Large intestine (tissue), 3 donors: ENCODE results near the gene SIN3A. TPM values are rescaled to one million over a fixed set of nuclear protein-coding genes. Genes with fewer than 3 reads are reported as not detected.

Experiments
- DNase-seq, 2 donors: peaks; one replicate each; pipeline versions ENCODE4 v3.0.0 to v3.0.0-alpha.2; 2013
- H3K27ac ChIP-seq: one replicate; pipeline ENCODE4 v1.5.1; 2013; ENCODE audit warnings: low read length
- H3K27me3 ChIP-seq: 2 replicates; pipeline ENCODE4 v1.6.1; 2013; ENCODE audit warnings: low read length; ENCODE audit not compliant: control insufficient read depth, insufficient read depth
- H3K36me3 ChIP-seq: 2 replicates; pipeline ENCODE4 v1.6.1; 2013; ENCODE audit warnings: low read length; ENCODE audit not compliant: control insufficient read depth, insufficient read depth
- H3K4me1 ChIP-seq: one replicate; pipeline ENCODE4 v1.6.1; 2013; ENCODE audit warnings: low read length; ENCODE audit not compliant: control insufficient read depth, insufficient read depth
- H3K4me3 ChIP-seq: one replicate; pipeline ENCODE4 v1.5.1; 2013; ENCODE audit warnings: low read length
- H3K9me3 ChIP-seq: one replicate; pipeline ENCODE4 v1.6.1; 2013; ENCODE audit warnings: mild to moderate bottlenecking, low read depth, low read length, moderate library complexity; ENCODE audit not compliant: control insufficient read depth
- WGBS: methylation state at CpG from one replicate; pipeline ENCODE4 v1.1.5; 2013; ENCODE audit warnings: low lambda C conversion rate; ENCODE audit not compliant: insufficient coverage; 5-methylcytosine and 5-hydroxymethylcytosine counted together
- polyA plus RNA-seq: library from polyadenylated mRNA; unstranded; fragments of 120-200 nt; gene quantifications from one replicate; pipeline ENCODE4 v1.2.1, GENCODE V29; 2013

The SIN3A gene
- polyA plus RNA-seq, 1 donor: 33.8 TPM

DNA sequence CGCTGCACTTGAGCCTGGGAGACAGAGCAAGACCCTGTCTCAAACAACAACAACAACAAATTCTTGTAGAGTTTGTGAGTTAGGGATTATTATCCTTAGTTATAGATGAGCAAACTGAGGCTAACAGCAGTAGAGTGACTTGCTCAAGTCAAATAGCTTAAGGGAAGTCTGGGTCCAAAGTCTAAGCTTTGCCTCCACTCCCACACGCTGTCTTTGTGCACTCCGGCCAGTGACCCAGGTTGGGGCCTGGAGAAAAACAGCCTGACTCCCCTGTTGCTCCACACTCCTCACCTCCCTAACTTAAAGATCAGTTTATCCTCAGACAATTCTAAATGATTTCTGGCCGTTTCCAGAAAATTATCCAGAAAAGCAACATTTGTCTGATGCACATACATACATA is 9.2 kb upstream of the SIN3A start:
- Histone ChIP-seq H3K27ac (peak overlapping the region; percentile 75), H3K9me3 (no peaks in the 10 kb centered on the region), H3K27me3 (no peaks in the 10 kb centered on the region), H3K36me3 (peaks cover 4% of the 10 kb centered on the region), H3K4me1 (peaks cover 23% of the 10 kb centered on the region), H3K4me3 (no peak overlapping the region)
- peak; percentile 52 to 73 for DNase-seq
- WGBS: no CpG with 5 or more reads among the region's 4 CpGs

DNA sequence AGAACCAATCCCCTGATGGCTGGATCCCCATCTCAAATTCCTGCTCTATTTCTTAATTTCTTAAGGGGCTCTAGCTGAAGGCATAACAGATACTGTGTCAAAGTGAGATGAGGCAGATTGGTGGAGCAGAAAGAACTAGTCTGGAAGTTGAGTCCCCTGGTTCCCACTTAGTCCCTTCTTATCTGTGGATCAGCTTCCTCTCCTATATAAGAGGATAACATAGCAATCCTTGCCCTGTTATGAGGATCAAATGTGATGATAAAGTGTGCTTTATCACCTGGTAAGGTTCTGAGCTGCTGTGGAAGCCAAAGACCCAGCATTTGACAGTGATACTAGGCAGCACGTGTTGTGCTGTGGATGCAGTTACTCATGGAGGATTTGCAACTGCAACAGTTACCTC is 8.1 kb upstream of the SIN3A start:
- no CpG with 5 or more reads among the region's 1 CpG for WGBS
- H3K27me3 ChIP-seq: no peaks in the 10 kb centered on the region
- H3K4me1 ChIP-seq: peaks cover 23% of the 10 kb centered on the region
- no peak for DNase-seq
- H3K9me3 ChIP-seq: no peaks in the 10 kb centered on the region
- H3K4me3 ChIP-seq: no peak overlapping the region
- H3K27ac ChIP-seq: peak overlapping the region; percentile 75
- peaks cover 1% of the 10 kb centered on the region for H3K36me3 ChIP-seq

DNA sequence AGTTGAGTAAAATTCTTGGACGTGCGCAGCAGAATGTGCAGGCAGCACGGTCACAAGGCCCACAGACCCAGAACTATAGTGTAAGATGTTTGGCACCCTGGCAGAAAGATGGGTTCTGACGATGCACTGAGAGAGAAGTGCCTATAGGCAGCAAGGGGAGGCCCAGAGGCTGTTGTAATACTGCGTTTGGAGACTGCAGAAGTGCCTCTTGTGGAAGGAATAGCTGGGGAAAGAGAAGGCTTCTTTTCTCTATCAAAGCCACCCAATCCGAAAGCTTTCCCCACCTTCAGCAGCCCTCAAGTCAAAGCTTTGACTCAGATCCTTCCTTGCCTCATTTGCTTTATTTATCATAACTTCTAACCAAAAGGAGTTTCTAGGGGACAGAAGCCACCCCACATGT is 5.2 kb upstream of the SIN3A start:
- WGBS: no CpG with 5 or more reads among the region's 6 CpGs
- Histone ChIP-seq H3K4me3 (no peak overlapping the region), H3K36me3 (no peaks in the 10 kb centered on the region), H3K27ac (no peak overlapping the region), H3K9me3 (no peaks in the 10 kb centered on the region), H3K4me1 (peaks cover 30% of the 10 kb centered on the region), H3K27me3 (no peaks in the 10 kb centered on the region)
- DNase-seq: no peak

DNA sequence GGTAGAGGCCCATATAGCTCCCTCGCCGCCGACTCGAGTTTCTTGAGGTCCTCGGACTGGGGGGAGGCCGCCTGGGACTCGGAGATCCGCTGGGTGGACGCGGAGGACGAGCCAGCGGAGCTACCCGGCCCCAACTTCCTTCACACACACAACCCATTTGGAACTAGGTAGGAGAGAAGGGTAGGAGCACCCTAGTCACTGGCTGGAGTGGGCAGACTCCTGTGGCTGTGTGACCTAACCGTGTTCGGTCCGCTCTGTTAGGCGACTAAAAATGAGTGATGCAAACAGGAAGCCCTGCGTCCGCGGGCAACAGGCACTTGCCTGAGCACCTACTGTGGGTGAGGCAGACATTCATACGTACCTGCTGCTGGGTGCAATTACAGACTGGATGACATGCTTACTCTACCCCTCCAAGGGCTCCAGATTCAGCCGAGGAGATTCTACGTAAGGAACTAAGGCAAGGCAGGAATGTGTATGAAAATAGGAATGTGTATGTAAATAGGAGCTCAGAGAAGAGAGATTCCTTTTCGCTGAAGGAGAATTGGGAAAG is 4.6 kb upstream of the SIN3A start:
- H3K36me3 ChIP-seq: no peaks in the 10 kb centered on the region
- H3K9me3 ChIP-seq: no peaks in the 10 kb centered on the region
- H3K4me3 ChIP-seq: peak overlapping the region; percentile 93
- H3K4me1 ChIP-seq: peaks cover 27% of the 10 kb centered on the region
- no CpG with 5 or more reads among the region's 24 CpGs for WGBS
- H3K27ac ChIP-seq: peak overlapping the region; percentile 94
- DNase-seq: peak; percentile 35 to 73
- no peaks in the 10 kb centered on the region for H3K27me3 ChIP-seq

GRCh38 chr15:75455424-75455981 is 4.0 kb upstream of the SIN3A start:
- H3K4me3 ChIP-seq: peak overlapping the region; percentile 93
- WGBS: no CpG with 5 or more reads among the region's 48 CpGs
- H3K27ac ChIP-seq: peak overlapping the region; percentile 94
- no peaks in the 10 kb centered on the region for H3K9me3 ChIP-seq
- peaks cover 21% of the 10 kb centered on the region for H3K4me1 ChIP-seq
- H3K27me3 ChIP-seq: no peaks in the 10 kb centered on the region
- peak; percentile 79 to 90 for DNase-seq
- no peaks in the 10 kb centered on the region for H3K36me3 ChIP-seq

GRCh38 chr15:75454471-75455378 is 3.2 kb upstream of the SIN3A start:
- peak in 1 of 2 donors; percentile 26 for DNase-seq
- H3K9me3 ChIP-seq: no peaks in the 10 kb centered on the region

DNA sequence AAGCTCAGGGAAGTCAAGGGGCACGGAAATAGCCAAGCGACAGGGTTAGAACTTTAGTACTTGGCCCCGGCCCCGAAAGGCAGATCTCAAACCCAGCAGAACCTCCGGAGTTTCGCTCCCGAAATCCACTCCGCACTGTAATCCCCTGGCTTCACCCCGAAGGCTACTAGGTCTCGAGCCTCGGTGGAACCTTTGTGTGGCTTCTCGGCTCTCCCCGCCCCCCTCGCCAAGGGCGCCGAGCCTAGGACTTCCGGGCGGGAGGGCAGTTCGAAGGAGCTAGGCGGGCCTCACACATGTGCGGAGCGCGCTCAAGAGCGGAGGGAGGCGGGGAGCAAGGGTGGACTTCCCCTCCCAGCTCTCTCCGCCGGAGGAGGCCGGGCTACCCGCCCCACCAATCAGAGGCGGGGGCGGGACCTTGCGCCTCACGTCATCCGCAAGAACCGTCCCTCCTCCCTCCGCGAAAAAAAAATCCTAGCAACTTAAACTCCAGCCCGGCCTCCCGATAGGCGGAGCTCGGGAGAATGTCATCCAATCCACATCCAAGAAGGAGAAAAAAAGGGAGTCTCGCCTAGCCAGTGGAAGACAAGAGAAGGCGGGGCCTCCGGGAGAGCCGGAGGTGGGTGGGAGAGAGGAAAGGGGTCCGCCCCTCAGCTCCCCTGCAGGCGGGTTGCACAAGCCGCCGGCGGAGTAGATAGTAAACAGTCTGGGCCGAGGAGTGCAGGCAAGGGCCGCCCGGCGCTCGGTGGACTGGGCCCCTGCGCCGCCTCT is 2.4 kb upstream of the SIN3A start:
- peaks cover 14% of the 10 kb centered on the region for H3K4me1 ChIP-seq
- H3K27me3 ChIP-seq: no peaks in the 10 kb centered on the region
- H3K36me3 ChIP-seq: no peaks in the 10 kb centered on the region
- no peaks in the 10 kb centered on the region for H3K9me3 ChIP-seq
- DNase-seq: peak; percentile 100
- H3K27ac ChIP-seq: peak overlapping the region; percentile 94
- peak overlapping the region; percentile 93 for H3K4me3 ChIP-seq
- no CpG with 5 or more reads among the region's 57 CpGs for WGBS

More at GRCh38 chr15:75454471-75455378, 3.2 kb upstream of the SIN3A start:
- peaks cover 15% of the 10 kb centered on the region for H3K4me1 ChIP-seq
- no peaks in the 10 kb centered on the region for H3K36me3 ChIP-seq
- no peaks in the 10 kb centered on the region for H3K27me3 ChIP-seq
- WGBS: no CpG with 5 or more reads among the region's 116 CpGs
- H3K27ac ChIP-seq: peak overlapping the region; percentile 94
- peak overlapping the region; percentile 93 for H3K4me3 ChIP-seq

- Histone ChIP-seq H3K36me3 (no peaks in the 10 kb centered on the region), H3K27ac (peak overlapping the region; percentile 94), H3K9me3 (no peaks in the 10 kb centered on the region), H3K27me3 (no peaks in the 10 kb centered on the region), H3K4me3 (peak overlapping the region; percentile 84), H3K4me1 (peaks cover 10% of the 10 kb centered on the region)
- WGBS: no CpG with 5 or more reads among the region's 38 CpGs
- DNase-seq: peak; percentile 45 to 66
Observed at GRCh38 chr15:75452865-75453702, 1.6 kb upstream of the SIN3A start.

DNA sequence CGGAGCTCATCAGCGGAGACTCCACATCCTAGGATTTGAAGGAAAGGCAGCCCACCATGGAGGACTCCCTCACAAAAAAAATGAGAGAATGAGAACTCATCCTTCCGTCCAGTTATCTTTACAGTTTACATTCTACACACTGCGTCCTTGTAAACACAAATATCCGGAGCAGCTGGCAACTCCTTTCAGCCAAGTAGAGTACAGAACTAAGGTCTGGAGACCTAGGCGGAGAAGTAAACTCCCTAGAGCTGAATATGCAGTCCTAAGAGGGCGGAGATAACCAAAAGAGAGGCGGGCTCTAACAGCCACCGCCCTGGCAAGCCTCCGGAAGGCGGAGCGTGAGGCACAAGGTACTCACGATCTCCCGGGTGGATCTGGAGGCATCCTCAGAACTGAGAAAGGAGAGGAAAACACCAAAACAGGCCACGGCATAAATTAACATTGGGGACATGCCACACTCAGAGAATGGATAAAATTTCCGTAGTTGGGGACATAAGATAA is 924 bp upstream of the SIN3A start:
- Histone ChIP-seq H3K27me3 (no peaks in the 10 kb centered on the region), H3K4me3 (peak overlapping the region; percentile 84), H3K9me3 (no peaks in the 10 kb centered on the region), H3K36me3 (peaks cover 4% of the 10 kb centered on the region), H3K27ac (peak overlapping the region; percentile 94), H3K4me1 (peaks cover 10% of the 10 kb centered on the region)
- 0% methylated on average over 1 of the region's 16 CpGs for WGBS
- DNase-seq: peak; percentile 85 to 90
